ENCODE results near the gene DHX40. TPM values are rescaled to one million over a fixed set of nuclear protein-coding genes. Genes with fewer than 3 reads are reported as not detected.

The DHX40 gene
- polyA plus RNA-seq, 1 donor (not counting 4 experiments of a cell fraction or from before 2014, with no cell fraction given): 30.7 TPM

- peaks cover 16 to 29% of the 10 kb centered on the region in 2 experiments for H3K36me3 ChIP-seq (ENCODE audit: control insufficient read depth in 2 of 2, extremely low read depth in 1 of 2, insufficient read depth in 2 of 2, low read length in 2 of 2)
- no peak overlapping the region for H2AFZ ChIP-seq (ENCODE audit: control insufficient read depth, low read length)
- dilution Hi-C loops (cut with MboI; ENCODE audit: extremely low pct_ligation_motif_present, low sequenced_read_pairs): no loop called here
- no peaks in the 10 kb centered on the region for H3K9me1 ChIP-seq (ENCODE audit: control insufficient read depth, extremely low read depth, insufficient read depth, low read length)
- H3K4me3 ChIP-seq (ENCODE audit: control insufficient read depth in 2 of 3, extremely low read depth in 1 of 3, insufficient read depth in 2 of 3, low read depth in 1 of 3, low read length in 3 of 3): no peak overlapping the region
- no peak for DNase-seq (ENCODE audit: low read depth, low spot score)
- H3K9me3 ChIP-seq (ENCODE audit: control insufficient read depth, low read depth, low read length): no peaks in the 10 kb centered on the region
- no peak for FAIRE-seq
- H3K79me2 ChIP-seq (ENCODE audit: control insufficient read depth, insufficient read depth, low read length): peaks cover 77% of the 10 kb centered on the region
- no peaks in the 10 kb centered on the region for H3K27me3 ChIP-seq (ENCODE audit: control insufficient read depth, extremely low read depth, insufficient read depth, low read length)
- H3K9ac ChIP-seq (ENCODE audit: control insufficient read depth, extremely low read depth, insufficient read depth, low read length): no peak overlapping the region
- no peak overlapping the region for H3K27ac ChIP-seq (ENCODE audit: control insufficient read depth, insufficient read depth, low read length)
- TF ChIP-seq CTCF (optimal IDR thresholded peaks at IDR 0.05 in 1 of 3, IDR thresholded peaks at IDR 0.05 in 1 of 3, conservative IDR thresholded peaks at IDR 0.05 in 1 of 3; ENCODE audit: extremely low read depth in 1 of 3, insufficient read depth in 2 of 3, low read length in 3 of 3) (no peak), EZH2 (IDR thresholded peaks at IDR 0.05; ENCODE audit: low read length) (no peak)
- no peak overlapping the region for H3K4me2 ChIP-seq (ENCODE audit: control insufficient read depth, extremely low read depth, insufficient read depth, low read depth, low read length)
- peaks cover 15% of the 10 kb centered on the region for H4K20me1 ChIP-seq (ENCODE audit: control insufficient read depth, extremely low read depth, insufficient read depth, low read length)
- H3K4me1 ChIP-seq (ENCODE audit: control insufficient read depth, extremely low read depth, insufficient read depth, low read length): peaks cover 3% of the 10 kb centered on the region
Measured at GRCh38 chr17:59647288-59647687, 81.9 kb downstream of the DHX40 start.

GRCh38 chr17:59649886-59650285 is 84.5 kb downstream of the DHX40 start:
- peaks cover 20 to 38% of the 10 kb centered on the region in 2 experiments for H3K36me3 ChIP-seq (ENCODE audit: control insufficient read depth in 2 of 2, extremely low read depth in 1 of 2, insufficient read depth in 2 of 2, low read length in 2 of 2)
- no peak overlapping the region for H3K4me2 ChIP-seq (ENCODE audit: control insufficient read depth, extremely low read depth, insufficient read depth, low read depth, low read length)
- H3K9me3 ChIP-seq (ENCODE audit: control insufficient read depth, low read depth, low read length): no peaks in the 10 kb centered on the region
- H3K9ac ChIP-seq (ENCODE audit: control insufficient read depth, extremely low read depth, insufficient read depth, low read length): no peak overlapping the region
- DNase-seq (ENCODE audit: low read depth, low spot score) (no peak), FAIRE-seq (no peak)
- no peak overlapping the region for H3K4me3 ChIP-seq (ENCODE audit: control insufficient read depth in 2 of 3, extremely low read depth in 1 of 3, insufficient read depth in 2 of 3, low read depth in 1 of 3, low read length in 3 of 3)
- no peak overlapping the region for H2AFZ ChIP-seq (ENCODE audit: control insufficient read depth, low read length)
- H3K27me3 ChIP-seq (ENCODE audit: control insufficient read depth, extremely low read depth, insufficient read depth, low read length): no peaks in the 10 kb centered on the region
- dilution Hi-C loops (cut with MboI; ENCODE audit: extremely low pct_ligation_motif_present, low sequenced_read_pairs): no loop called here
- H3K79me2 ChIP-seq (ENCODE audit: control insufficient read depth, insufficient read depth, low read length): peaks cover 63% of the 10 kb centered on the region
- no peaks in the 10 kb centered on the region for H3K4me1 ChIP-seq (ENCODE audit: control insufficient read depth, extremely low read depth, insufficient read depth, low read length)
- H4K20me1 ChIP-seq (ENCODE audit: control insufficient read depth, extremely low read depth, insufficient read depth, low read length): peaks cover 9% of the 10 kb centered on the region
- no peak overlapping the region for H3K27ac ChIP-seq (ENCODE audit: control insufficient read depth, insufficient read depth, low read length)
- H3K9me1 ChIP-seq (ENCODE audit: control insufficient read depth, extremely low read depth, insufficient read depth, low read length): no peaks in the 10 kb centered on the region
- TF ChIP-seq CTCF (optimal IDR thresholded peaks at IDR 0.05 in 1 of 3, IDR thresholded peaks at IDR 0.05 in 1 of 3, conservative IDR thresholded peaks at IDR 0.05 in 1 of 3; ENCODE audit: extremely low read depth in 1 of 3, insufficient read depth in 2 of 3, low read length in 3 of 3) (no peak), EZH2 (IDR thresholded peaks at IDR 0.05; ENCODE audit: low read length) (no peak)
